ENCODE data around the gene ANKRD36C.

DNA sequence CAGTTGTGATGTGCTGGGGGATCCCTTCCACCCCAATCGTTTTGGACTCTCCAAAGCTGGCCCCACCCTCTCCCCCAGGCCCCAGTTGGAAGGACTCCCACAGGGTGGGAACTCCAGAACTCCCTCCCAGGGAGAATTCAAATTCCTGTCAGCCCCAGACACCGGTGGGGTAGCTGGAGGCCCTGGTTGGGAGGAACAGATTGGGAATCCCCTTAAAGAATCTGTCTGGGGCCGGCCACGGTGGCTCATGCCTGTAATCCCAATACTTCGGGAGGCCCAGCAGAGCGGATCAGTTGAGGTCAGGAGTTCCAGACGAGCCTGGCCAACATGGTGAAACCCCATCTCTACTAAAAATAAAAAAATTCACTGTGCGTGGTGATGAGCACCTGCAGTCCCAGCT, 155.5 kb downstream of the ANKRD36C start:
- TF ChIP-seq CTCF (IDR thresholded peaks at IDR 0.05) (no peak), POLR2A (IDR thresholded peaks at IDR 0.05) (no peak)

All from right lobe of liver (tissue), 4 donors.